GM12865 (cell line): Measurements from ENCODE around the gene NOP16.

ENCODE experiments used
- DNase-seq: peaks from one replicate; pipeline ENCODE4 v3.0.0; 2010; ENCODE audit warnings: low read depth
- H3K4me3 ChIP-seq: 2 replicates; pipeline ENCODE4 v1.5.1; 2011; ENCODE audit warnings: mild to moderate bottlenecking, low read depth, low read length, control low read depth
- TF ChIP-seq, protein P1 (sequence below): IDR thresholded peaks from 2 replicates; pipeline ENCODE4 v1.5.1; 2011; ENCODE audit warnings: low read length, control low read depth, low read depth, inconsistent platforms; ENCODE audit not compliant: insufficient read depth; ENCODE audit errors: missing control alignments

Gene NOP16

DNA sequence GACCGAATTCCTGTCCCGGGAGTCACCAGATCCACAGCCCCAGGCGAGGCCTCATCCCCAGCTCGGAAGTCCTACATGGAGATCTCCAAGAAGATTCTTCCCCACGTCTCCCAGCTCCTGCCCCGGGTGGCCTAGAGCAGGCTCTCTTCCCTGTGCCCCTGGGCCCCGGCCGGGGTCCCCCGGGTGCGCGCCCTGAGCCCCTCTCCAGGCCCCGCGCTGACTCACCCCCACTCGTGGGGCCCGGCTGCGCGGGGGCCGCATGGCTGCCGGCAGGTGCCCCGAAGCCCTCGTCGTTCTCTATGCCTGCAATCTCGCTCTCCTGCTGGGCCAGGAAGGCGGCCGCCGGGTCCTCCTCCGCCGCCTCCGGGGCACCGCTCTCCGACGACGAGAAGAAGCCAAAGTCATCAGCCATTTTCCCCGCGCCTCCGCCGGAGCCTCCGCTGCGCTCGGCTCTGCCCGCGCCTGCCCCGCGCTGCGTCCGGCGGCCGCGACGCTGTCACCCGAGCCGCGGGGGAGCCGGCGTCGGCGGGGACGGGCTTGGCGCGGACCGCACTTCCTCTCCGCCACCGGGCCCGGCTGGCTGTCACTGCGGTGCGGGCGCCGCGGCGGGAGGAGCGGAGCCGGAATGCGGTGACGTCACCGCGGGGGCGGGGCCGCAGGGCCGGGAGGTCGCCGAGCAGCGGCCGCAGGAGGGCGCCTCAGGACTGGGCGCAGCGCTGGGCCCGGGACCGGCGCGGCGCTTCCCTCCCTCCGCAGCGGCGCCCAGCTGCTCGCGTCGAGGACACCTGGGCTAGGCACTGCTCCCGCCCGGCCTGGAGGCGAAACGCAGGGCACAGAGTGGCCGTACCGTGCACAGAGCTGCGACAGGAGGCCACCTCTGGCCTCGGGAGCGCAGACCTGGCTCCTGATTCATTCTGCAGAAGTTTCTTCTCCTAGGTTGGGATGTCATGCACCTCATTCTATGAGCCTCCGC is 27.8 kb upstream of the NOP16 start, which contains the start of gene CLTB:
TSS of gene CLTB (minus strand) at position 588 of the 973 bp plus-strand sequence. CDS start at position 412, 176 bp downstream.
- TF ChIP-seq, protein P1, sequence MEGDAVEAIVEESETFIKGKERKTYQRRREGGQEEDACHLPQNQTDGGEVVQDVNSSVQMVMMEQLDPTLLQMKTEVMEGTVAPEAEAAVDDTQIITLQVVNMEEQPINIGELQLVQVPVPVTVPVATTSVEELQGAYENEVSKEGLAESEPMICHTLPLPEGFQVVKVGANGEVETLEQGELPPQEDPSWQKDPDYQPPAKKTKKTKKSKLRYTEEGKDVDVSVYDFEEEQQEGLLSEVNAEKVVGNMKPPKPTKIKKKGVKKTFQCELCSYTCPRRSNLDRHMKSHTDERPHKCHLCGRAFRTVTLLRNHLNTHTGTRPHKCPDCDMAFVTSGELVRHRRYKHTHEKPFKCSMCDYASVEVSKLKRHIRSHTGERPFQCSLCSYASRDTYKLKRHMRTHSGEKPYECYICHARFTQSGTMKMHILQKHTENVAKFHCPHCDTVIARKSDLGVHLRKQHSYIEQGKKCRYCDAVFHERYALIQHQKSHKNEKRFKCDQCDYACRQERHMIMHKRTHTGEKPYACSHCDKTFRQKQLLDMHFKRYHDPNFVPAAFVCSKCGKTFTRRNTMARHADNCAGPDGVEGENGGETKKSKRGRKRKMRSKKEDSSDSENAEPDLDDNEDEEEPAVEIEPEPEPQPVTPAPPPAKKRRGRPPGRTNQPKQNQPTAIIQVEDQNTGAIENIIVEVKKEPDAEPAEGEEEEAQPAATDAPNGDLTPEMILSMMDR, result peak; percentile 81
- peak; percentile 92 for DNase-seq
- H3K4me3 ChIP-seq, result peak within 1 kb of the TSS; percentile 69

DNA sequence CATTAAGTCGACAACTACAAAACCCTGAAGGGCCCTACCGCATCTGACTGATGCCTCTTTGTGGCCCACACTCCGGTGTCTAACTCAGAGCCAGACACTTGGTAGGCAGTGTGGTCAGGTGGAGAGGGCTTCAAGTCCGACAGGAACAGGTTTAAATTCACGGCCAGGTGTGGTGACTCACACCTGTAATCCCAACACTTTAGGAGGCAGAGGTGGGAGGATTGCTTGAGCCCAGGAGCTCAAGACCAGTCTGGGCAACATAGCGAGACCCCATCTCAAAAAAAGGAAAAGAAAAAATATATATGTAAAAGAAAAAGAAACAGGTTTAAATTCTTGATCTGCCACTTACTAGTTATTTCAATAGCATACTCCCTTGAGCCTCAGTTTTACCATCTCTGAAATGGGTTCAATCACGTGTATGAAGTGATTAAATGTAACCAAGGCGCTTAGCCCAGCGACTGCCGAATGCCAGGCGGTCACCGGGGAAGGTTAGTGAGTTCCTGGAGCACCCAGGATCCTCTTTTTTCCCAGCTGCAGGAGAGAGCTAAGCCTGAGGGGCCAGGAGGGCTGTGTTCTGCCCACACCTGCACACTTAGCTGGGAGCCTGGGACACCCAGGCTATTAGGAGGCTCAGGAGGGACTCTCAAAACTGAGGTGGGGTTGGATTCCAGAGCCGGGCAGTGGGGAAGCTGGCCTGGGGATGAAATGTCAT is 27.0 kb upstream of the NOP16 start:
- H3K4me3 ChIP-seq, result peak overlapping the region; percentile 69
- TF ChIP-seq, protein P1, result no peak
- no peak for DNase-seq

DNA sequence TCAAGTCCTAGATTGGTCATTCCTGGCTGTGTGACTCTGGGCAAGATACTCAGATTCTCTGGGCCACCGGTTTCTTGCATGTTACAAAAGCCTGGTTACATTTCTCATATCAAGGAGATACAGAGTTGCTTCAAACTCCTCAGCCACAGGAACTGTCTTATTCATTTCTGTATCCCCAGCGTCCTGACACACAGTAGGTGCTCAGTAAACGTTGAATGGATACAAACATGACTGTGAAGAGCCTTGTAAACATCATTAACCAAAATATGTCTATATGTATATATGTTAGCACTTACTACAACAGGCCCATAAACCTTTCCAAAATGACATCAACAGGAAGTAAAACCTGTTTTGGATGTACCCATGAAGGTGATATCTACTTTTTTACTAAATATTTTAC is 26.3 kb upstream of the NOP16 start:
- DNase-seq, result no peak
- no peak overlapping the region for H3K4me3 ChIP-seq
- TF ChIP-seq, protein P1, result no peak

DNA sequence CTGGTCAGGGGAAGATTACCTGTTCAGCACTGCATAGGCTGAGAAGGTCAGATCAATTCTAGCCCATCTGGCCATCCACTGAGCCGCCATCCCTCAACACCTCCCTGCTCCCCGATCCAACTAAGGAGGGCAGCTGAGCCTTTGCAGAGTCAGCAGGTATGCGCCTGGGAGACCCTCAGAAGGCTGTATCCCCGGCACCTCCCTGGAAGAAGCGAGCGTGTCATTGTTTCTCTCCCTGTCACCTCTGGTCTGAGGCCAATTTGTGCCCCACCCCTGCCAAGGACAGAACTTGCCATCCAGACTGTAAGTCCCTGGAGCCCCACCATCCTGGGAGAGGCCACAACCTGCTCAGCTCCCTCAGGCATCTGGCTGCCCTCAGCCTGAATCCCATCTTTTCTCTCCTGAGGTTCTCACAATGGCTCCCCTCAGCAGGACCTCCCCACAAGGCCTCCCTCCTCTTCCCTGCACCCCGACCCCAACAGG is 25.4 kb upstream of the NOP16 start:
- no peak overlapping the region for H3K4me3 ChIP-seq
- TF ChIP-seq, protein P1, result no peak
- no peak for DNase-seq

DNA sequence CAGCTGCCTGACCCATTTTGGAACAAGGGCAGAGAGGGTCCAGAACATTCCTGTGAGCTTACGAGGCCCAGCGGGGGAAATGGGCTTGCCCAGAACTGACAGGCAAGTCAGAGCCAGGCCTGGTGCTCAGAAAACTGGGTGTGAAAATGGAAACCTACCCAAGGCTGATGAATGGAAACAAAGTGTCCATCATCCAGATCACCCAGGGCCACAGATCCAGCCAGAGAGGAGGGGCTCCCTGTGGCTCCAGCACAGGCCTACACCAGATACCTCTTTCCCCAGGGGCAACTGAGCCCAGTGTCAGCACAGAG is 24.8 kb upstream of the NOP16 start:
- H3K4me3 ChIP-seq, result no peak overlapping the region
- DNase-seq, result no peak
- TF ChIP-seq, protein P1, result no peak

DNA sequence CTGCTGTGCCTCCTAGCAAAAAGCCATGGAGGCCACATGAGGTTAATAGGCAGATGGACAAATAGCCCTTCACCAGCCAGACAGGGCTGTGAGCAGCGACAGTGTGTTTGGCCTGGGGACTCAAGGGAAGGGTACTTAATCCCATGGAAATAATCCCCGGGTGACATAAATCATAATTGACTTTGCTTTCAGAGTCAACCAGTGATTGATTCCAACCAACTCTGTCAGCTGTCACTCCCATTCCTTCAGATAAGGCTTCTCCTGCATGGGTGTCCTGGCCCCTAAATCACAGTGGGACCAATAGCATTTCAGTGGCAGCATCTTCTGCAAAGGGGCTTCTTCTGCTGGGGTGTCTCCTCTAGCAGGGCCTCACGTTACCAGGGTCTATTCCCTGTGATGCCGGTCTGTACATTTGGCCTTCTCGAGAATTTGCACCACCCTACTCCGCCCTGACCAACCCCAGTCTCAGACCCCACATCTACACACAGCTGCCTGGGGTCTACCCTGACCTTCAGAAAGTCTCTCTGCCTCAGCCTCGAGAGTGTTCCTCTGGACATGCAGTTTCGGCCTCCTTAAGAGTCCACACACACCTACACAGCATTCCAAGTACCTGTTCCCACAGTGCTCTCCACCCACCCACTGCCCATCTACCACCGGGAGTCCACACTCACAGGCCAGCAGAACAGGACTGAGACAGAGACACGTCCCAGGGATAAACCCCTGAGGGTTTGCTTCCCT is 24.3 kb upstream of the NOP16 start:
- no peak overlapping the region for H3K4me3 ChIP-seq
- no peak for DNase-seq
- TF ChIP-seq, protein P1, result no peak
